ENCODE data around the gene CTDNEP1.

- TF ChIP-seq POLR2A (IDR thresholded peaks at IDR 0.05; ENCODE audit: low read depth, low read length) (no peak), CTCF (IDR thresholded peaks at IDR 0.05; ENCODE audit: extremely low read depth in 1 of 2, insufficient read depth in 1 of 2, low read depth in 1 of 2, low read length in 2 of 2) (no peak), GATA2 (IDR thresholded peaks at IDR 0.05; ENCODE audit: insufficient read depth, insufficient read length, low read depth, low read length) (no peak), POLR2AphosphoS5 (IDR thresholded peaks at IDR 0.05; ENCODE audit: insufficient read depth, low read depth, low read length) (no peak), JUN (IDR thresholded peaks at IDR 0.05; ENCODE audit: borderline replicate concordance, insufficient read depth, insufficient read length, low read depth) (no peak), MAX (IDR thresholded peaks at IDR 0.05; ENCODE audit: insufficient read depth, insufficient read length) (no peak), EZH2 (IDR thresholded peaks at IDR 0.05; ENCODE audit: borderline replicate concordance, low read depth, low read length, severe bottlenecking) (peak; percentile 22), MYC (IDR thresholded peaks at IDR 0.05; ENCODE audit: low read depth, low read length) (no peak)
Measured at GRCh38 chr17:7295230-7296180, 44.0 kb upstream of the CTDNEP1 start.

Measured in endothelial cell of umbilical vein (primary cell).